ENCODE measurements around the gene SRGAP3.

The SRGAP3 gene

GRCh38 chr3:9276761-9277370, 27.4 kb upstream of the SRGAP3 start:
- TF ChIP-seq, protein P1, sequence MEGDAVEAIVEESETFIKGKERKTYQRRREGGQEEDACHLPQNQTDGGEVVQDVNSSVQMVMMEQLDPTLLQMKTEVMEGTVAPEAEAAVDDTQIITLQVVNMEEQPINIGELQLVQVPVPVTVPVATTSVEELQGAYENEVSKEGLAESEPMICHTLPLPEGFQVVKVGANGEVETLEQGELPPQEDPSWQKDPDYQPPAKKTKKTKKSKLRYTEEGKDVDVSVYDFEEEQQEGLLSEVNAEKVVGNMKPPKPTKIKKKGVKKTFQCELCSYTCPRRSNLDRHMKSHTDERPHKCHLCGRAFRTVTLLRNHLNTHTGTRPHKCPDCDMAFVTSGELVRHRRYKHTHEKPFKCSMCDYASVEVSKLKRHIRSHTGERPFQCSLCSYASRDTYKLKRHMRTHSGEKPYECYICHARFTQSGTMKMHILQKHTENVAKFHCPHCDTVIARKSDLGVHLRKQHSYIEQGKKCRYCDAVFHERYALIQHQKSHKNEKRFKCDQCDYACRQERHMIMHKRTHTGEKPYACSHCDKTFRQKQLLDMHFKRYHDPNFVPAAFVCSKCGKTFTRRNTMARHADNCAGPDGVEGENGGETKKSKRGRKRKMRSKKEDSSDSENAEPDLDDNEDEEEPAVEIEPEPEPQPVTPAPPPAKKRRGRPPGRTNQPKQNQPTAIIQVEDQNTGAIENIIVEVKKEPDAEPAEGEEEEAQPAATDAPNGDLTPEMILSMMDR (IDR thresholded peaks at IDR 0.05; ENCODE audit: extremely low read depth, insufficient read depth, missing control alignments): no peak
- no peak for DNase-seq (ENCODE audit: low spot score)
- in situ Hi-C loops (cut with MboI; ENCODE audit: low pct_unique_long_range_greater_than_20kb, low sequenced_read_pairs, unreplicated experiment): no loop called here

GRCh38 chr3:9271903-9272302, 22.5 kb upstream of the SRGAP3 start:
- no peak for DNase-seq (ENCODE audit: low spot score)
- TF ChIP-seq, protein P1 (IDR thresholded peaks at IDR 0.05; ENCODE audit: extremely low read depth, insufficient read depth, missing control alignments): no peak
- in situ Hi-C loops (cut with MboI; ENCODE audit: low pct_unique_long_range_greater_than_20kb, low sequenced_read_pairs, unreplicated experiment): no loop called here

- DNase-seq (ENCODE audit: low spot score): no peak
- in situ Hi-C loops (cut with MboI; ENCODE audit: low pct_unique_long_range_greater_than_20kb, low sequenced_read_pairs, unreplicated experiment): no loop called here
- TF ChIP-seq, protein P1 (IDR thresholded peaks at IDR 0.05; ENCODE audit: extremely low read depth, insufficient read depth, missing control alignments): no peak
Observed at GRCh38 chr3:9270704-9271103, 21.3 kb upstream of the SRGAP3 start.

DNA sequence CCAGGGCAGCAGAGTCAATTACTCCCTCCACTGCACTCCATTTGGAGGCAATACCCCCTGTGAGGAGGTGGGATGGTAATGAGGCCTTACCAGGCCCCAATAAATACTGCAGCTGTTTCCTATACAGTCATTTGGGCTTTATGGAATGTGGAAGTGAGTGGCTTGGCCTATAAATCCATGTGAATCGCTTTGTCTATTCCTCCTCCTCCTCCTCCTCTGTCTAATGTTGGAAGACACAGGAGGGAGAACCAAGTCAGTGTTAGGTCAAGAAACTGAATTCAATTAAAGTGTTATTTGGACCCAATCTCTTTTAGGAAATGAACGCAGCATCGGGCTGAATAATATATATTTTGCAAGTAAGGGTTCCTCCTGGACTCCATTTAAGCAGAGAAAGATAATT, 17.3 kb upstream of the SRGAP3 start:
- TF ChIP-seq, protein P1 (IDR thresholded peaks at IDR 0.05; ENCODE audit: extremely low read depth, insufficient read depth, missing control alignments): no peak
- DNase-seq (ENCODE audit: low spot score): no peak
- in situ Hi-C loops (cut with MboI; ENCODE audit: low pct_unique_long_range_greater_than_20kb, low sequenced_read_pairs, unreplicated experiment): no loop called here

DNA sequence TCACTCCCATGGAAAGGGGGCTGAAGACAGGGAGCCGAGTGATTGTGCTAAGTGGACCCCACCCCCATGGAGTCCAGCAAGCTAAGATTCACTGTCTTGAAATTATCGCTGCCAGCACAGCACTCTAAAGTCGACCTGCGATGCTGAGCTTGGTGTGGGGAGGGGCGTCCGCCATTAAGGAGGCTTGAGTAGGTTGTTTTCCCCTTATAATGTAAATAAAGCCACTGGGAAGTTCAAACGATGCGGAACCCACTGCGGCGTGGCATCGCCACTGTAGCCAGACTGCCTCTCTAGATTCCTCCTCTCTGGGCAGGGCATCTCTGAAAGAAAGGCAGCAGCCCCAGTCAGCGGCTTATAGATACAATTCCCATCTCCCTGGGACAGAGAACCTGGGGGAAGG, 10.9 kb upstream of the SRGAP3 start:
- TF ChIP-seq, protein P1 (IDR thresholded peaks at IDR 0.05; ENCODE audit: extremely low read depth, insufficient read depth, missing control alignments): no peak
- DNase-seq (ENCODE audit: low spot score): no peak
- in situ Hi-C loops (cut with MboI; ENCODE audit: low pct_unique_long_range_greater_than_20kb, low sequenced_read_pairs, unreplicated experiment): no loop called here

DNA sequence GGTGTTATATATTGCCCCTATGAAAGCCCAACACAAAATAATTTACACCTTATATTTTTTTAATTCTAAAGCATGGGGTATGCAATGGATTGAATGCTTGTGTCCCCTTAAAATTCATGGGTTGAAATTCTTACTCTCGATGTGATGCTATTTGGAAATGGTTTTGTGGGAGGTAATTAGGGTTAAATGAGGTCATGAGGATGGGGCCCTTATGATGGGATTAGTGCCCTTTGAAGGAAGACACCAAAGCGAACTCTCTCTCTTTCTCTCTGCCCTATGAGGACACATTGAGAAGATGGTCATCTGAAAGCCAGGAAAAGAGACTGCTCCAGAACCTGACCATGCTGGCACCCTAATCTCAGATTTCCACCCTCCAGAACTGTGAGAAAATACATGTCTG, 7.6 kb upstream of the SRGAP3 start:
- in situ Hi-C loops (cut with MboI; ENCODE audit: low pct_unique_long_range_greater_than_20kb, low sequenced_read_pairs, unreplicated experiment): no loop called here
- DNase-seq (ENCODE audit: low spot score): no peak
- TF ChIP-seq, protein P1 (IDR thresholded peaks at IDR 0.05; ENCODE audit: extremely low read depth, insufficient read depth, missing control alignments): no peak
